Astrocyte of the spinal cord (primary cell): ENCODE results near the gene AP4S1.
"Not testable (repeated sequence)": the region's sequence is repeated elsewhere in the genome, so short reads cannot be mapped to it uniquely, and the experiment has no call there.

ENCODE experiments used
- DNase-seq: peaks from one replicate; pipeline ENCODE4 v3.0.0; 2011; ENCODE audit warnings: low read depth, low spot score
- H3K4me3 ChIP-seq: 2 replicates; pipeline ENCODE4 v1.5.1; 2011; ENCODE audit warnings: low read depth, mild to moderate bottlenecking, low read length, moderate library complexity
- CTCF ChIP-seq: IDR thresholded peaks from 2 replicates; pipeline ENCODE4 v1.5.1; 2012; ENCODE audit warnings: low read depth, mild to moderate bottlenecking, low read length, inconsistent platforms
- in situ Hi-C: cut with HindIII; loops from 2 replicates; pipeline ENCODE4 v1.10.0; 2017; ENCODE audit warnings: low sequenced_read_pairs

The AP4S1 gene

GRCh38 chr14:31038521-31039166, 13.2 kb downstream of the AP4S1 start:
- H3K4me3 ChIP-seq, result no peak overlapping the region
- in situ Hi-C loops, result no loop called here
- DNase-seq, result no peak
- TF ChIP-seq CTCF, result no peak

GRCh38 chr14:31042300-31042699, 16.9 kb downstream of the AP4S1 start:
- in situ Hi-C loops, result no loop called here
- H3K4me3 ChIP-seq, result no peak overlapping the region
- TF ChIP-seq CTCF, result no peak
- no peak for DNase-seq

GRCh38 chr14:31042893-31043292, 17.4 kb downstream of the AP4S1 start:
- DNase-seq, H3K4me3 ChIP-seq, in situ Hi-C loops: not testable (repeated sequence)

GRCh38 chr14:31043379-31043778, 17.9 kb downstream of the AP4S1 start:
- no peak for TF ChIP-seq CTCF
- H3K4me3 ChIP-seq, result no peak overlapping the region
- DNase-seq, result no peak
- in situ Hi-C loops, result no loop called here

GRCh38 chr14:31045501-31046080, 20.1 kb downstream of the AP4S1 start:
- TF ChIP-seq CTCF, result no peak
- no peak overlapping the region for H3K4me3 ChIP-seq
- in situ Hi-C loops, result no loop called here
- DNase-seq, result no peak

GRCh38 chr14:31047503-31047902, 22.1 kb downstream of the AP4S1 start:
- no peak for TF ChIP-seq CTCF
- H3K4me3 ChIP-seq, result no peak overlapping the region
- DNase-seq, result no peak
- in situ Hi-C loops, result no loop called here

GRCh38 chr14:31051023-31051422, 25.6 kb downstream of the AP4S1 start:
- TF ChIP-seq CTCF, result no peak
- no peak for DNase-seq
- in situ Hi-C loops, result no loop called here
- H3K4me3 ChIP-seq, result no peak overlapping the region
